Measurements from ENCODE around the gene ADAMTS15.
A peak's percentile ranks its signal among the peaks of the same experiment; 100 is the strongest.

ADAMTS15 gene

GRCh38 chr11:130448416-130449309, at the start of gene ADAMTS15:
Gene ADAMTS15, plus strand, starts transcription at chr11:130448645. Its CDS starts 329 bp downstream, at chr11:130448974.
- DNase-seq (ENCODE audit: low read depth), result peak; percentile 92

GRCh38 chr11:130399196-130399595, 49.2 kb upstream of the ADAMTS15 start:
- no peak for DNase-seq (ENCODE audit: low read depth)

- peak; percentile 81 for DNase-seq (ENCODE audit: low read depth)
These were observed 47.5 kb upstream of the ADAMTS15 start for GRCh38 chr11:130400781-130401483.

DNA sequence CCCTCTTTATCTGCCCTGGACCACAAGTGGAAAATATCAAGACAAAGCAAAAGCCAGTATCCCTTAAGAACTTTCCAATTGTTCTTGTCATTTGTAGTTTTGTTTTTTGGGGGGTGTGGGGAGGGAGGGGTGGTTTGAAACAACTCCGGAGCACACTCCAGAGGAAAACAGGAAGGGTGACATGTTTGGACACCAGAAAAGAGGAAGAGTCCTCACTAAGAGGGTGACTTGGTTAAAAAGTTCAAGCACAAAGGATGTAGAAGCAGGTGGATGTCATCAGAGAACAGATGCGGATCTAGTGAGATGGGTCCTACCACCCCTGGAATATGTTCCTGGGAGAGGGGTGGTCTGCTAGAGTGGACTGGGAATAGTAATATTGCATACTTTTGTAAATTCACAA, 45.9 kb upstream of the ADAMTS15 start:
- no peak for DNase-seq (ENCODE audit: low read depth)

- peak; percentile 85 for DNase-seq (ENCODE audit: low read depth)
These were observed 45.1 kb upstream of the ADAMTS15 start for GRCh38 chr11:130403271-130403804.

DNA sequence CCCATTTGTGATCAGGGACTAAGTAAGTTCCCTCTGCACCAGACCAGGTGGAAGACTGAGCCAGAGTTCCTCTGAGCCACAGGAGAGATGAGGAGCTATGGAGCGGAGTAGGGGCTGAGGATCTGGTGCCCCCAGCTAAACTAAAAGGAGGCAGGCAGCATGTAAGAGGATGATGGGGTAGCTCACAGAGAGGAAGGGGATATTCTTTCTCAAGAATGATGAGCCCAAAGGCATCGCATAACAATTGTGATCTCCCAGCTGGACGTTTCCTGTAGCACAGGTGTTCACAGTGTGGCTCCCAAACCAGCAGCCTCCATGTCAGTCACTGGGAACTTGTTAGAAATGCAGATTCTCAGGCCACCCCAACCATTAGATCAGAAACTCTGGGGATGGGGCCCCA, 44.5 kb upstream of the ADAMTS15 start:
- DNase-seq (ENCODE audit: low read depth), result no peak

DNA sequence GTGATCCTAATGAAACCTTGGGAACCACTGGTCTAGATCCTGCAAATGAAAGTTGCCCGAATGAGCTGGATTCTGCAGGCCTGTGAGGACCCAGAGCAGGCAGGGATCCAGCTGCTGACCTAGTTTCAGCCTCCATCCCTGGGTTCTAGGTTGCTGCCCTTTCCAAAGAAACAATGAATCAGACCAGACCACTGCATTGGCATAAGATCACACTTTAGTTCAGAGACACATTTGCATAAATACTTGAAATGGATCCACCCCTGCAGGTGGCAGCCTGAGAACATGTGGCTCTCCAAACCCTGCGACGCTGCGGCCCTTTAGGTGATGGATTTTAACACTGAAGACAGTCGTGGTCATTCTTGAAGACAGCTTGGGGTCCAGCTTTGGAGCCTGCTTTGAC, 43.7 kb upstream of the ADAMTS15 start:
- no peak for DNase-seq (ENCODE audit: low read depth)

DNA sequence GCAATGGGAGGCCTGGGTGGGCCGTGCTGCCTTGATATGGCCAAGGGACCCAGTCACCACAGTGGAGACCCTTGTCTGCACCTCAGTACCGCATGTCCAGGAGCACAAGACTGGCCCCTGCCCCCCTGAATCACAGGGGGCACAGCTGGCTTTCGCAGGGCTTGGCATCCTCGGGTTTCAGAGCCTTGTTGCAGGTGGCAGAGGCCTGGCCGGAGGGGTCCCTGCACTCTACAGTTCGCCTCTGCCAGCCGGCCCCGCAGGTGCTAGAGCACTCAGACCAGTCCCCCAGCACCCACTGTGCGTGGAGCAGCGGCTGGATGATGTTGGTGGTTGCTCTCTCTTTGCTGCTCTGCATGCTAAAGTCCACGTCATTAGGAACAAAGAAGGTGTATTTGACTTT, 43.0 kb upstream of the ADAMTS15 start:
- DNase-seq (ENCODE audit: low read depth), result no peak

GRCh38 chr11:130407978-130408377, 40.5 kb upstream of the ADAMTS15 start:
- DNase-seq (ENCODE audit: low read depth), result peak; percentile 96

DNA sequence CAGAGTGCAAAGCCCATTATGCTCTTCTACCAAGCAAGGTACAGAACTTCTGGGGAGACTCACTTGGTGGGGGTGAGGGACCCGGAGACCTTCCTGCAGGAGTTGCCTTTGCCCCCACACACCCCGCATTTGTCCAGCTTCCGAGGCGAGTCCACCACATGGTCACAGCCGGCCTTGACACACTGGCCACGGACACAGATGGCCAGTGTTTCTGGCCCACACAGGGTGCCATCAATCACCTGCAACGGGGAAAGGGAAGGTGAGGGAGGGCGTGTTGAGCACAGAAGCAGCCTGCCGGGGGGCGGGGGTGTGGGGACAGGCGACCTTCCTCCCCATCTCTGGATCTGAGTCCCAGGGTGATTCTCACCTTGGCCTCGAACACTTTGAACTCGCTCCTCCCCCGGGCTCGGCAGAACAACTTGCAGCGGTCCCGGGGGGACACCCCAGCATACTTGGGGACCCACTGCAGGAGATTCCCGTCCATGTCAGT, 40.0 kb upstream of the ADAMTS15 start:
- DNase-seq (ENCODE audit: low read depth), result no peak

DNA sequence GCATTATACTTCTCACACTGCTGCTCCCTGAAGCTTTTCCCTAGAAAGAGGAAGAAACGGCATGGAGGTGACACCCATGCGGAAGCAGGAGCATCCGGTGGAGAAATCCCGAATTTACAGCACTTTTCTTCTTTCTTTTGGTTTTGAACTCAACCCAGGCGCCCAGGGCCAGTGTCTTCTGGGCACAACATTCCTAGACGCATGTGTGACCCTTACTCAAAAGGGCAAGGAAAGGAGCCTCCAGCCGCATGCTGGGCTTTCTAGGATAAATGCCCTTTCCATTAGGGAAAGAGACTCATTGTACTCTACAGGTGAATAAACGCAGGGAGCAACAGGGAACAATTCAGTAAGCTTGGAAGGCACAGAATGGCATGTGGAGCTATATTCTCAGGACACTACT, 39.5 kb upstream of the ADAMTS15 start:
- no peak for DNase-seq (ENCODE audit: low read depth)

- no peak for DNase-seq (ENCODE audit: low read depth)
These were observed 38.7 kb upstream of the ADAMTS15 start for GRCh38 chr11:130409594-130410388.

- no peak for DNase-seq (ENCODE audit: low read depth)
These were observed 37.2 kb upstream of the ADAMTS15 start for GRCh38 chr11:130411223-130411622.

DNA sequence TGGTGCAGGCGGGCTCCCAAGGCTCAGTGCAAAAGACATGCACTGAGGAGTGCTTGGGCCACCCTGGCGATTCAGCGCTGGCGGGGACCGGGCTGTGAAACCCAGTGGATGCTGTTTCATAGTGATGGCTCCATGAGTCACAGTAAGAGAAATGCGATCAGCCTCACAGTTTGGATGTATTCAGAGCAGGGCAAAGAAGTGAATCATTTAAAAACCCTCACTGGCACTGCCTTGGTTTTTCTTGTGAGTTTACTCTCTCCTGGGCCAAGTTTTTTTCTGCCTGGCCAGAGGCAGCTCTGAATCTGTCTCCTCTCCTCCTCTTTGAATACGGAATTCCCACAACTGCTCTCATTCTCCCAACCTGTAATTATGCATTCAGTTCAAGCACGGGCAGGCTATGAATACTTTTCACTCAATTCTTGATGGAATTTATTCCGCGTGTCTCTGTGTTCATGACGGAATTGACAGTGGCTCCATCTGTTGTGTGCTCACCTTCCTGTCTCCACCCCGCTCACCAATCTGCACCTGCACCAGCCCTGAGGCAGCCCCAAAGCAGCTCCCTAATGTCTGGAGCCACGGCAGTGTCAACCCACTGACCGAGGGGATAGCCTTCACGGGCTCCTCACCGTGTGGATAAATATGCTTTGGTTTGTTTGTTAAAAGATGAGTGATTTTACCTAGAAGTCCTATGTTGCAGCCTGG, 34.9 kb upstream of the ADAMTS15 start:
- peak; percentile 93 for DNase-seq (ENCODE audit: low read depth)

DNA sequence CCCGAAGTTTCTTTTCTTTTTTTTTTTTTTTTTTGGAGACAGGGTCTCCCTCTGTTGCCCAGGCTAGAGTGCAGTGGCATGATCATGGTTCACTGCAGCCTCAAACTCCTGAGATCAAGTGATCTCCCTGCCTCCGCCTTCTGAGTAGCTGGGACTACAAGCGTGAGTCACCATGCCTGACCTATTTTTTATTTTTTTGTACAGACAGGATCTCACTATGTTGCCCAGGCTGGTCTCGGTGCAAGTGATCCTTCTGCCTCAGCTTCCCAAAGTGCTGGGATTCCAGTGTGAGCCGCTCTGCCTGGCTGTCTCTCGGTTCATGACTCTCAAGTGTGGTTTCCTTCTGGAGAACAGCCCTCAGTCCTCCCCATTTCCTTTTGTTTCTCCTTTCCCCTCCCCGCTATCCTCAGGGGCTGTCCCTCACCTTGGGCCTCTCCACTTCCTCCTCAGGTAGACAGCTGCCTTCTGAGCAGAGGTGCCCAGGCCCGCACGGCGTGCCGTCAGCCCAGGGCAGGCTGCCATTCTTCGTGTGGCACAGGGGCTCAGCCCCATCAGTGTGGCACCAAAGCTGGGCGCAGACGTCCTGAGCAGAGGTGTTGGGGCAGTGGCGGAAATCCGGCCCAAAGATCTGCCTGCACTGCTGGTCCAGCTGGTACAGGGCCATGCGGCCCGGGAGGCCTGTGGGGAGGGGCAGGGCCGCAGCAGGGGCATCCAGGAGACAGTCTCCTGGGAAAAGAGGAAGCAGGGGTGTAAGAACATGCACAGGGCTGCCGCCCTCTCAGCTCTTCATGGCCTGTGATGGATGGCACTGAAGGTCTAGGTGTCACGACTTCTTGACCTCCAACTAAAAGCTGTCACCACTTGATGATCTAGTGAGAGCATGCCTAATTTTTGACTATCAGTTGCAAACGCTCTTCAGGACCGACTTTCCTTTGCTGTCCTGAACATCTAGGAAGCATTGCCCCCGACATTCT, 34.1 kb upstream of the ADAMTS15 start:
- peak; percentile 24 for DNase-seq (ENCODE audit: low read depth)

DNA sequence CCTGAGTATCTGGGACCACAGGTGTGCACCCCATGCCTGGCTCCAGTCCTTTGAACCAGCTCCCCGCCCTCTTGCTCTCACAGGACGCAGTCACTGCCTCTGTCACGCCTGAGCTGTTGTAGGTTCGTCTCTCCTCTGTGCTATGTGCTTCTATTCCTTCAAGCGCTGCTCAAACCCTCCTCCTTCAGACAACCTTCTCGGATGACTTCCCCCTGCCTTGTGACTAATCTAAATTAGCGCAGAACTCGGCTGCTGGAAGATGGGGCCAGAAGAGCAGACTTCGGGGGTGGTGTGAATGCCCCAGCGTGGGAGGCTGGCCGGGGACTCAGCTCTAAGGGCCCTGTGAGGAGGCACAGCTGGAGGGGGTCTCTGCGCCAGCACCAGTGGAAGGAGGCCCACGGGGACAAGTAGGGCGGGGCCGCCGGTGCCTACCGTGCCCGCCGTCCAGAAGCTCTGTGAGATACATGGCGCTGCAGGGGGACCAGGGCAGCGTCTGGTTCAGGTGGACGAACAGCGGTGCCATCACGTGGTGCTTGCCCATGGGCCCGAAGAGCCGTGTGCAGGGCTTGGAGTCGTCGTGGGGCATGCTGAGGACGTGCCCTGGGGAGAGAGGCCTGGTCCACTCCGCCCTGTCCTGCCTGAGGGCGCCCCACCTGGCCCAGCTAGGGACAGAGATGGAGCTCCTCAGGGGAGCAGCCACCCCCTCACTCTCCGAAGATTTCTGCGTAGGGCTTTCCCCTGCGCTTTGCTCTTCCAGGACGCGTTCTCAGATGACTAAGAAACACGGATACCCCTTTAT, 32.5 kb upstream of the ADAMTS15 start:
- DNase-seq (ENCODE audit: low read depth), result no peak

DNA sequence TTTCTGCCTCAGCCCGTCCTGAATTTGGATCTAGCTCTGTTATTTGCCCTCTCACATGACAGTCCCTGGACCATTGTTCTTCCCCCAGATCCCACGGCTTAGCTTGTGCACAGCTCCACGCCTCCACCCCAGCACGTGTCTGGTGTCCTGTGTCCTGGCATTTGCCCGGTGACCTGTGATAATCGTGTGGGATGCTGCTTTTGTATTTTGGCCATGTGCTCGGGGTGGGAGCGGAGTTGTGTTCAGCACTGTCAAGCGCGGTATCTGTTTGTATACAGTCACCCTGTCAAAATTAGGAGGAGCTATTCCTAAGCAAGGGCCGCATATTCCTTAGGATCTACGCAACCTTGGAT, 31.9 kb upstream of the ADAMTS15 start:
- no peak for DNase-seq (ENCODE audit: low read depth)

GRCh38 chr11:130416906-130417305, 31.5 kb upstream of the ADAMTS15 start:
- no peak for DNase-seq (ENCODE audit: low read depth)

DNA sequence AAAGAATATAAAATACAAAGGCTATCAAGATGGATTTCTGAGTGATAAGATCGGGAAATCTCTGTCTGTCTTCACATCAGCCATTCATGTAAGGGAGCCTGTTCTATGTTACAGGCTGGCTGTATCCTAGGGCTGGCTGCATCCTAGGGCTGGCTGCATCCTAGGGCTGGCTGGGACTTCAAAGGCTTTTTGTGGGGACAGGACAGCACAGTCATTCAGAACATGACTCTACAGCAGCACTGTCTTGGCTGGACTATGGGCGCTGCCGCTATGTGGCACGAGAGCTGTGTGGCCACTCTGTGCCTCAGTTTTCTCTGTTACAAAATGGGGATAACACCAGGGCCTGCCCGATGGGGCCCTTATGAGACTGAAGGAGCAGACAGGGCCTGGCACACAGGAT, 30.2 kb upstream of the ADAMTS15 start:
- no peak for DNase-seq (ENCODE audit: low read depth)
